Measurements from ENCODE around the gene ABCA13.

ABCA13 gene

GRCh38 chr7:48511080-48511479 is 339.8 kb downstream of the ABCA13 start:
- DNase-seq (ENCODE audit: low read depth, low spot score): no peak

- no peak for DNase-seq (ENCODE audit: low read depth, low spot score)
Observed at GRCh38 chr7:48512892-48513291, 341.6 kb downstream of the ABCA13 start.

GRCh38 chr7:48515171-48515570 is 343.9 kb downstream of the ABCA13 start:
- DNase-seq (ENCODE audit: low read depth, low spot score): no peak

- DNase-seq (ENCODE audit: low read depth, low spot score): no peak
Observed at GRCh38 chr7:48518092-48518491, 346.8 kb downstream of the ABCA13 start.

- DNase-seq (ENCODE audit: low read depth, low spot score): no peak
Observed at GRCh38 chr7:48522692-48523091, 351.4 kb downstream of the ABCA13 start.

GRCh38 chr7:48525736-48526732 is 354.8 kb downstream of the ABCA13 start:
- DNase-seq (ENCODE audit: low read depth, low spot score): no peak

GRCh38 chr7:48528646-48529045 is 357.4 kb downstream of the ABCA13 start:
- no peak for DNase-seq (ENCODE audit: low read depth, low spot score)

GRCh38 chr7:48537561-48537960 is 366.3 kb downstream of the ABCA13 start:
- DNase-seq (ENCODE audit: low read depth, low spot score): no peak

- no peak for DNase-seq (ENCODE audit: low read depth, low spot score)
Observed at GRCh38 chr7:48540746-48541145, 369.5 kb downstream of the ABCA13 start.

GRCh38 chr7:48548667-48549066 is 377.4 kb downstream of the ABCA13 start:
- DNase-seq (ENCODE audit: low read depth, low spot score): no peak

GRCh38 chr7:48551652-48552051 is 380.4 kb downstream of the ABCA13 start:
- DNase-seq (ENCODE audit: low read depth, low spot score): no peak

GRCh38 chr7:48563334-48563733 is 392.1 kb downstream of the ABCA13 start:
- DNase-seq (ENCODE audit: low read depth, low spot score): no peak

GRCh38 chr7:48575516-48575915 is 404.3 kb downstream of the ABCA13 start:
- no peak for DNase-seq (ENCODE audit: low read depth, low spot score)

- DNase-seq (ENCODE audit: low read depth, low spot score): no peak
Observed at GRCh38 chr7:48587475-48587874, 416.2 kb downstream of the ABCA13 start.

GRCh38 chr7:48594349-48594748 is 423.1 kb downstream of the ABCA13 start:
- no peak for DNase-seq (ENCODE audit: low read depth, low spot score)

GRCh38 chr7:48595756-48596155 is 424.5 kb downstream of the ABCA13 start:
- no peak for DNase-seq (ENCODE audit: low read depth, low spot score)

GRCh38 chr7:48610705-48611104 is 439.4 kb downstream of the ABCA13 start:
- no peak for DNase-seq (ENCODE audit: low read depth, low spot score)

- DNase-seq (ENCODE audit: low read depth, low spot score): no peak
Observed at GRCh38 chr7:48611993-48612392, 440.7 kb downstream of the ABCA13 start.

- DNase-seq (ENCODE audit: low read depth, low spot score): no peak
Observed at GRCh38 chr7:48617508-48617907, 446.2 kb downstream of the ABCA13 start.

- no peak for DNase-seq (ENCODE audit: low read depth, low spot score)
Observed at GRCh38 chr7:48617993-48618392, 446.7 kb downstream of the ABCA13 start.

GRCh38 chr7:48621076-48621475 is 449.8 kb downstream of the ABCA13 start:
- DNase-seq (ENCODE audit: low read depth, low spot score): no peak

- DNase-seq (ENCODE audit: low read depth, low spot score): no peak
Observed at GRCh38 chr7:48627164-48627563, 455.9 kb downstream of the ABCA13 start.

- no peak for DNase-seq (ENCODE audit: low read depth, low spot score)
Observed at GRCh38 chr7:48628793-48629349, 457.6 kb downstream of the ABCA13 start.

Data from iPS DF 19.7 (cell line).